Measurements from ENCODE around the gene KIF26B.

KIF26B gene

GRCh38 chr1:245173446-245174211, 18.8 kb downstream of the KIF26B start:
- no peak for DNase-seq

DNA sequence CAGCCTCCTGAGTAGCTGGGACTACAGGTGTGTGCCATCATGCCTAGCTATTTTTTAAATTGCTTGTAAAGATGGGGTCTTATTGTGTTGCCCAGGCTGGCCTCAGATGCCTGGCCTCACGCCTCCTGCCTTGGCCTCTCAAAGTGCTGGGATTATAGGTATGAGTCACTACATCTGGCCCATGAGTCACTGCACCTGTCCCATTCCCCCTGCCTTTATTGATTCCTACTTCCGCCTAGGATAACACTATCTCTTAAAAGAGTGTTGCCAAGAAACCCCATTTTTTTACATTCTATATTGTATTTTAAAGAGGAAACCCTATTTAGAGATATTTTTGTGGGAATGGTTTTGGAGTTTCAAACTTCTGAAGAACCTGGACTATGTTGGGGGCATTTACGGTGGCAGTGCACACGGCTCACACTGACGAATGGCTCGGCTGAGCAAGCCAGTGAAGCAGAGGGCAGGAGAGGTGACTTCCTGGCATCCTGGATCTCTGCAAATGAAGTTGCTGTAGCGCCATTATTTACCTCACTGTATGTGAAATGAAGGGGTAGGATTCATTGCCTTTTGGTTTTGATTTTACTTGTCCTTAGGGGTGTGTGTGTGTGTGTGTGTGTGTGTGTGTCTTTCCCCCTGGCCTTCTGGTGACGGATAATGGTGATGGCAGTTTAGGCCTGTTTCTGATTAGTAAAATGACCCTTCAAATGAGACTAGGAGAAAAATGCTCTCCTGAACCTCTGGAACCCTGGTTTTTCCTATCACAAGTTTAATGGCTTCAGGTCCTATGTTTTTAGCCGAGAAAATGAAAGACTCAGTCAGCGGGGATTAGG, 22.5 kb downstream of the KIF26B start:
- DNase-seq: no peak

DNA sequence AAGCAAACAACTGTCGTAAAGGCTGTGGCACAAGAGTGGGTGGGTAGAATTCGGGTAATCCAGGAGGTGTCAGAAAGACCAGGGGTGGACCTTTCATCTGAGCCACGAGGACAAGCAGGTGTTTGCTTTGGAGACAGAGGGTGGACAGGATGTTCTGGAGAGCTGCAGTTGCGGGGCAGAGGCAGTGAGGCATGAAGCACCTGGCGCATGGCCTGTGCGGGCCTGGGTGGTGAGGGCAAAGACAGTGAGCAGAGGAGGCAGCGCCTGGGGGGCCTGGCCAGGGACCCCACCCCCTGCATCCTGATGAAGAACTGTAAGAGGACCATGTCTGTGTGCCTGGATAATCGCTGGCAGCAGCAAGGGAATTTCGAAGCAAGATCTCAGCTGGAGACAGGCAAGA, 24.9 kb downstream of the KIF26B start:
- DNase-seq: no peak

DNA sequence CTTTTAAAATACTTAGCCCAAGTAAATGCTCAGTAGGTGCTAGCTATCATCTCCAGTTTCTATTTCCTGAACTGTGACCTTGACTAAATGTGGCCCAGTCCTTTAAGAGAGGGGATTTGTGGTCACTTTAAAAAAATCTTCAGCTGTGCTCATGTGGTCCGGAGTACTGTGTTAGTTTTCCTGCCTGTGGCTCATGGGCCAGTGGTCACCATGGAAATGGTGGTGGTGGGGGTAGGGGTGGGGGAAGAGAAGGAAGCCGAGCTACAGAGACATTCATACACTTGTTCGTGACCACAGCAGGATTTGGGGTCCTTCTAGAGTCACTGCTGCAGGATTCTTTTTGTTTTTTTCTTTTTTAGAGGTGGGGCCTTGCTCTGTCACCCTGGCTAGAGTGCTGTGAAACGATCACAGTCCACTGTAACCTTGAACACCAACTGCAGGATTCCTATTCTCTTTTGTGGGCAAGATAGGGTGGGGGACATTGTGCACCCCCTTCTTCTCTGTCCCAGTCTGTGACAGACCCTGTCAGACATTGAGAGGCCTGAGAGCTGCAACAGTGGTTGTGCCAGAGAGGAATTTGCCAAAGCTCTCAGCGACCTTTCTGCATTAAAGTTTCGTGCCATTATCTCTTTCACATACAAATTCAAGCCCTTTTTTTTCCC, 25.8 kb downstream of the KIF26B start:
- no peak for DNase-seq

GRCh38 chr1:245181158-245181517, 26.4 kb downstream of the KIF26B start:
- no peak for DNase-seq

DNA sequence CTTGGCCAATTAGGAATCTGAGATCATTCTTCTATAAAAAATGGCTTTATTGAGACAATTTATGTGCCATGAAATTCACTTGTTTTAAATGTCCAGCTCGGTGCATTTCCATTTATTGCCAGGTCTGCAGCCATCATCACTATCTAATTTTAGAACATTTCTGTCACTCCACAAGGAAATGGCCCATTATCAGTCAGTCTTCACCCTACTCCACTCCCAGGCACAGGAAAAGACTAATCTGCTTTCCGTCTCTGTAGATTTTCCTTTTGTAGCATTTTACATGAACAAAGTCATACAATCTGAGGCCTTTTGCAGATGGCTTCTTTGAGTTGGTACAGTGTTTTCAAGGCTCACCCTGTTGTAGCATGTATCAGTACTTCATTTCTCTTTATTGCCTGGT, 27.2 kb downstream of the KIF26B start:
- no peak for DNase-seq

DNA sequence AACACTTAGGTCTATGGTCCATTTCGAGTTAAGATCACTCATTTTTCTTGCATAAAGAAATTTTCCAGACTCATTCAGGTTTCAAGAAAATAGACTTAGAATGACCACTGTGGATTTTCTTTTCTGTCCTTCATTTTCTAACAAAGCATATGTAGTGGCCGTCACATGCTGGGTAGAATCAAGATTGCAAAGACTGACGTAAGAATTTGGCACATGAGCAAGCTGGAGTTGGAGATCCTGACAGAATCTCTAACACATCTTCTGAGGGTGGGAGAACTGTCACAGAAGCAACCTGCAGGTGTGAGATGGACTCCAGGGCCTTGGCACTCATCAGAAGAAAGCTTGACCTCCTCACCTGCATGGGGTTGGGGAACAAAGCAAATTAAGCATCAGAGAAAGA, 28.6 kb downstream of the KIF26B start:
- no peak for DNase-seq

GRCh38 chr1:245184779-245185178, 30.0 kb downstream of the KIF26B start:
- no peak for DNase-seq

- no peak for DNase-seq
Observed at GRCh38 chr1:245188403-245188802, 33.6 kb downstream of the KIF26B start.

GRCh38 chr1:245195398-245195797, 40.6 kb downstream of the KIF26B start:
- DNase-seq: no peak

DNA sequence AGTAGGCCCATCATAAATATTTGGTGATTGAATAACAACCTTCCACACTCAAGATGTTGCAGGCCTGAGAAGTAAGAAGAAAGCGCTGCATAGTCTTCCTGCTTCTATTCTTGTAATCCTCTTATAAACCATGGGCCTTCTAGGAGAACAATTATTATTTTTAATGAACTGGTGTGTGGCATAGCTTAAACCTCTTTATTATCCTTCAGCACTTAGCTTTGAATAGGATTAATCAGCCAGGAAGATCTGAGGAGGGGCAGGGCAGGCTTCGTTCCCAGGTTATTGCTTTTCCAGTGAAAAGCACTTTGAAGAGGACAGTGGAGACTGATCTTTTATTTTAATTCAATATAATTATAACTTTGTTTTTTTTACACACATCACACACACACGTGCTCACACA, 42.3 kb downstream of the KIF26B start:
- no peak for DNase-seq

DNA sequence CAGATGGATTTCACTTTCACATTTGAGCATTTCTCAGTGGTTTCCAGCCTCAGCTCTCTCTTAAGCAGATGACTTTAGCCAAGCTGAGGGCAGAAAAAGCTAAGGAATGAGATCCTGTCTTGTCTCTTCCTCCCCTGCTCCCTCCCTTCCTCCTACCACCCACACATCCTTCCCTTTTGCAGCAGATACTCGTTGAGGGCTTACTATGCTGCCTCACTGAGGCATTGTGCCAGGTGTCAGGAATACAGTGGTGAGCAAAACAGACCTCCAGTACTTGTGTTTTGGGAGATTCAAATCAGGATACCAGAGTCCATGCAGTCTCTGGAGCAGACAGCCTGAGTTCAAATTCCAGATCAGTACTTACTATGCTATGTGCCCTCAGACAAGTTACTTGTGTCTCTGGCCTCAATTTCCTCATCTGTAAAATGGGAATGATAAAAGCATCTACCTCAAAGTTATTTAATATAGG, 43.2 kb downstream of the KIF26B start:
- DNase-seq: no peak

DNA sequence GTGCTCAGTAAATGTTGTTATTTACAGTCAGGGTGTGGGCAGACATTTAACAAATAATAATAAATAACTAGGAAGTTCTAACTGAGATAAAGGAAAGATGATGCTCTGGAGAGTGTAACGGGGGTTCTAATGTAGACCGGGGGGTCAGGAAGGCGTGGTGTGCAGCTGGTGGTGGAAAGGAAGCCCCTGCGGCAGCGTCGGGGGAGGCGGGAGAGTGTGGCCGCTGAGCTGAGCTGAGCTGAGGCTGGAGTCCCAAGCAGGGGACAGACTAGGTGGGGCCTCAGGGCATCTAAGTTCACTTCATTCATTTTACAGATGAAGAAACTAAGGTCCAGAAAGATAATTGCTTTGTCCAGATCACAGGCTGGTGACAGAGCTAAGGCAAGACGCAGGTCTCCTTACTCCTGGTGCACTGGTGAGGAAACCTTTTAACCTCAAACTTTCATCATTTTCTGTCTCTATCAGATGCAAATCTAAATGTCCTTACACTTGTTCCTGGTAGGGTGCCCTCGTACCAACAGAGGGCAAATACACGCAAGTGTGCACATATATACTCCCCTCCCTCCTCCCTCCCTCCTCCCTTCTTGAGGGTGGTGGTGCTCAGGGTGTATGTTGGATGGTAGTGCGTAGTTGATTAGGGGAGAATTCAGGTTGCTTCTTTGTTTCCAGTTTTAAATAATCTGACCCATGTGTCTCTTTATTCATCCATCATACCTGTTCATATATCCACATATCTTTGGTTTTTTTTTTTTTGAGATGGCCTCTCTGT, 44.1 kb downstream of the KIF26B start:
- no peak for DNase-seq

DNA sequence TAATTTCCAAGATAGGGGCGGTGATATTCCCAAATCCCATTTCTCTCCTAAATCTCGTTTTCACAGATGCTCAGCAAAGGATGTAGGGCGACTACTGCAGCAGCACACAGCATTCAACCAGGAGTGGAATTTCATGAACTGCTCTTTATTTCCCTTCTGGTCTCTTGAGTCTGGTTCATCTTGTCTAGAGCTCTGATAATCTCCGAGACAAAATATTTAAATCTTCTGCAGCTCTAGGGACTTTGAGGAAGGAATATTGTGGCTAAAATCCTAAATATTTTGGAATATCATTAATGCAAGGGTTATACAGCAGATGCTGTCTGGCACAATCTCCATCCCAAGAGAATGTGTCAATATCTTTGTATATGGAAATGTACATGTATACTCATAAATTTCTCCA, 45.4 kb downstream of the KIF26B start:
- no peak for DNase-seq

DNA sequence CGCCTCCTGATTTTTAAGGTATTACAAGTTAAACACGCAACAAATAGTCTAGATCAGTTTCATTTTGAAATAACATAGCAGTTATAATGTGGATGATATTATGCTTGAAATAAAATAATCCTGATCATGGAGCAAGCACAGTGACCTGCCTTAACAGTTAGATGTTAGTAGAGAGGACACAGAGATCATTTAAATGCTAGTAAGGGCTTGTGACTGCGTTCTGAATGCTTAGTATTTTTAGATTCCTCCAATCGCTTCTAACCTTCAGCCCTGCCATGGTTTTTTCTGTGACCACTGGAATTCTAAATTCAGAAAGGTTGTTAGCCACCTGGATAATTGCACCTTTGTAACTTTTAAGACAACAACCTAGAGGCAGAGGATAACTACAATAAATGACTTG, 46.4 kb downstream of the KIF26B start:
- no peak for DNase-seq

- no peak for DNase-seq
Observed at GRCh38 chr1:245201827-245202226, 47.0 kb downstream of the KIF26B start.

DNA sequence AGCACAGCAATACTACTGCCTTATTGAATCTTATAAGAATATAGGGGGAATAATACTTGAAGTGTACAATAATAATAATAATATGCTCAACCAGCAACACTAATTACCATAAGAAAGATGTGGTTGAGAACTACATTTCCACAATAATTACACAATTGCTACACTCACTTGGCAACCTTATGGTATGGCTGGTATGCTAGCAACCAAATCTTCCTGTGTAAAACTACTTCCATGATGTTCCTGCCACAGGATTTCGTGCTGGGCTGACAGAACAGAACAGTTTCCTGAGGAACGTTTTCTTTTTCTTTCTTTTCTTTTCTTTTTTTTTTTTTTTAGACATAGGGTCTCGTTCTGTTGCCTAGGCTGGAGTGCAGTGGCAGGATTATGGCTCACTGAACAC, 50.6 kb downstream of the KIF26B start:
- no peak for DNase-seq

GRCh38 chr1:245205864-245206263, 51.1 kb downstream of the KIF26B start:
- DNase-seq: no peak

DNA sequence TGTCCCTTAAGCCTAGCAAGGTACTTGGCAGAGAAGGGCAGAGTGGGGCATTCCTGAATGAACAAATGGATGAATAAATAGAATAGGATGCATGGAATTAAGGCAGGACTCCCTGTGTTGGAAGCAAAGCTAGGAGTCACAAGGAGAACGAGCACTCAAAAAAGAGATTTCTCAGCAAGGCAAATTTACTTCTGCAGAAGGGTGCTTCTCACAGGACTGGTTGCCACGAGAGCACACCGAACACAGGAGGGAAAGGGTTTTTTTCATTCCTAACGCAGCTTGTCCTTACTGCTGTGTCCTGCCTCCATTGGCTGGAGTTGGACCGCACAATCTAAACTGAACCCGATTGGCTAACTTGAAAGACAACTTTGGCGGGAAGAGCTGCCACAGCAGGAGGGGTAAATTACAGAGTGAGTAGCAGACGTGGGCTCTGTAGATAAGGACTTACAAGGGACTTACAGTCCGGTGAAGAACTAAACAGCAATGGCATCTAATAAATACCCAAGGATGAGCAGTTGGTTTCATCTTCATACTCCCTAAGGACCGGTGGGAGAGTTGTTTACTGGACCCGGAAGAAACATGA, 52.4 kb downstream of the KIF26B start:
- DNase-seq: no peak

DNA sequence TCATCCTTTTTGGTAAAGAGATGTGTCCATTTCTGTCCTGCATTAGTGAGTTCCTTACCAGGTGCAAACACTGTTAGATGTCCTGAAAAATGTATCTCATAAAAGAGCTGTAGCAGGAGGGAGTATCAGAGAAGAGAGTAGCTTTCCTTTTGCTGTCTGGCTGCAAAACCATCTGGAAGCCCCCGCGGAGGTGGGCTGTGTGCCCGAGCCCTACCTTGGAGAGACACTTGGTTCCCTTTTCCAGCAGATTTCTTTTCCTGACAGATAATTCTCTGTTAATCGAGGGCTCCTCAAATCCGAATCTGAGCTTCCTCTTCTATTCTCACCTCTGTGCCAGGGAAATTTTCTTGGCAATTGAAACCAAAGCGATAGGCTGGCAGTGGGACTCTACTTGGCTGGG, 53.0 kb downstream of the KIF26B start:
- no peak for DNase-seq

GRCh38 chr1:245209658-245210435, 55.1 kb downstream of the KIF26B start:
- DNase-seq: no peak

All from CD4-positive, alpha-beta T cell treated with Interleukin-1 beta for 1 hour (primary cell).